Testis (tissue), 5 donors: ENCODE data around the gene SERPINA4. TPM values are rescaled to one million over a fixed set of nuclear protein-coding genes. Genes with fewer than 3 reads are reported as not detected.

Experiments used
- DNase-seq: peaks from one replicate; pipeline ENCODE4 v3.0.0-alpha.2; 2019
- H3K27ac ChIP-seq, 2 donors: fragments of 200-600 bp; sonication (generic); one replicate each; pipeline ENCODE4 v1.5.1; 2019
- H3K27me3 ChIP-seq: fragments of 200-600 bp; sonication (generic); one replicate; pipeline ENCODE4 v1.5.1; 2019
- H3K36me3 ChIP-seq: fragments of 200-600 bp; sonication (generic); one replicate; pipeline ENCODE4 v1.5.1; 2017; ENCODE audit warnings: low read depth; ENCODE audit errors: missing control alignments
- H3K4me1 ChIP-seq: fragments of 200-600 bp; sonication (generic); one replicate; pipeline ENCODE4 v1.5.1; 2019
- H3K4me3 ChIP-seq, 2 donors: fragments of 200-600 bp; sonication (generic); one replicate each; pipeline ENCODE4 v1.5.1; 2017 to 2019
- H3K9me3 ChIP-seq: fragments of 200-600 bp; sonication (generic); one replicate; pipeline ENCODE4 v1.5.1; 2017
- CTCF ChIP-seq, 3 experiments: fragments of 450-650 bp in 2 of 3; fragments of 200-600 bp in 1 of 3; sonication (generic) in 1 of 3; IDR thresholded peaks; one replicate each; pipeline ENCODE4 v1.5.1; 2016 to 2019; ENCODE audit warnings: antibody characterized with exemption in 3 of 3, mild to moderate bottlenecking in 2 of 3, moderate library complexity in 1 of 3
- POLR2A ChIP-seq: fragments of 450-650 bp; IDR thresholded peaks from one replicate; pipeline ENCODE4 v1.6.1; 2017; ENCODE audit warnings: antibody characterized with exemption, mild to moderate bottlenecking, moderate library complexity
- WGBS, 2 donors: methylation state at CpG; one replicate each; pipeline ENCODE4 v1.1.5; 2018; 5-methylcytosine and 5-hydroxymethylcytosine counted together
- intact Hi-C: fragments of 100-400 bp; cut with DNase I; formaldehyde crosslinking; loops from one replicate; pipeline ENCODE4 v1.15.1; 2023; ENCODE audit warnings: low total_unique reads
- long read RNA-seq, 2 donors: transcript quantifications; one replicate each; lab custom pipeline, GENCODE V29; 2026
- polyA plus RNA-seq: library from polyadenylated mRNA; stranded (reverse); fragments of 350-450 nt; fragmentation: Illumina TruSeq; extraction: RNeasy Lipid Tissue Mini Kit (QIAGEN cat#74804); gene quantifications from one replicate; pipeline ENCODE4 v1.2.3, GENCODE V29; 2014; ENCODE audit warnings: low read depth, low replicate concordance; ENCODE audit not compliant: insufficient read depth
- total RNA-seq, 2 donors: library from RNA; depleted of rRNA; stranded (reverse); fragments of >200 nt; gene quantifications; one replicate each; pipeline ENCODE4 v1.2.3, GENCODE V29; 2016

The SERPINA4 gene
- under 1 TPM in 1 of 2 donors, not detected in 1; 0.19 TPM for total RNA-seq
- polyA plus RNA-seq: 0.25 TPM
- long read RNA-seq, donor 1: 0 reads
- long read RNA-seq, donor 2: 0 reads

GRCh38 chr14:94560751-94561655 is at the start of gene SERPINA4:
TSS of gene SERPINA4 (plus strand) at chr14:94561442. CDS start at chr14:94563483, 2,041 bp downstream.
- TF ChIP-seq POLR2A (no peak), CTCF (IDR thresholded peaks at IDR 0.05) (no peak)
- Histone ChIP-seq H3K4me1 (no peaks in the 10 kb centered on the region), H3K36me3 (no peaks in the 10 kb centered on the region), H3K4me3 (no peak within 1 kb of the TSS), H3K27me3 (no peaks in the 10 kb centered on the region), H3K27ac (no peak within 1 kb of the TSS), H3K9me3 (no peaks in the 10 kb centered on the region)
- peak; percentile 6 for DNase-seq
- intact Hi-C loops: no loop called here
- WGBS, 2 donors: 87 to 88% methylated on average over 6 to 11 of the region's 11 CpGs

GRCh38 chr14:94514351-94514750 is 46.9 kb upstream of the SERPINA4 start:
- TF ChIP-seq CTCF (IDR thresholded peaks at IDR 0.05) (no peak), POLR2A (no peak)
- Histone ChIP-seq H3K4me1 (no peaks in the 10 kb centered on the region), H3K27ac (no peak overlapping the region), H3K9me3 (no peaks in the 10 kb centered on the region), H3K27me3 (no peaks in the 10 kb centered on the region), H3K4me3 (no peak overlapping the region), H3K36me3 (no peaks in the 10 kb centered on the region)
- DNase-seq: no peak
- intact Hi-C loops: no loop called here
- 60 to 92% methylated on average over 3 to 7 of the region's 7 CpGs for WGBS, 2 donors

- H3K9me3 ChIP-seq: no peaks in the 10 kb centered on the region
- no peak overlapping the region for H3K4me3 ChIP-seq
- WGBS, 2 donors: 81% methylated on average over 5 to 9 of the region's 9 CpGs
- TF ChIP-seq CTCF (IDR thresholded peaks at IDR 0.05) (no peak), POLR2A (no peak)
- H3K27ac ChIP-seq: no peak overlapping the region
- no peaks in the 10 kb centered on the region for H3K27me3 ChIP-seq
- no peaks in the 10 kb centered on the region for H3K36me3 ChIP-seq
- no peak for DNase-seq
- no peaks in the 10 kb centered on the region for H3K4me1 ChIP-seq
- intact Hi-C loops: no loop called here
Observed at GRCh38 chr14:94515426-94515825, 45.8 kb upstream of the SERPINA4 start.

- H3K9me3 ChIP-seq: no peaks in the 10 kb centered on the region
- intact Hi-C loops: no loop called here
- TF ChIP-seq POLR2A (no peak), CTCF (IDR thresholded peaks at IDR 0.05) (no peak)
- no peak overlapping the region for H3K27ac ChIP-seq
- no peaks in the 10 kb centered on the region for H3K27me3 ChIP-seq
- no peaks in the 10 kb centered on the region for H3K4me1 ChIP-seq
- no peaks in the 10 kb centered on the region for H3K36me3 ChIP-seq
- 90% methylated on average over 6 of the region's 6 CpGs for WGBS, 2 donors
- DNase-seq: no peak
- no peak overlapping the region for H3K4me3 ChIP-seq
Observed at GRCh38 chr14:94515856-94516255, 45.4 kb upstream of the SERPINA4 start.
